Thyroid gland (tissue), 4 donors: Measurements from ENCODE around the gene ZNF502. TPM values are rescaled to one million over a fixed set of nuclear protein-coding genes. Genes with fewer than 3 reads are reported as not detected.

Source experiments
- DNase-seq, 2 donors: peaks; one replicate each; pipeline ENCODE4 v3.0.0-alpha.2; 2019
- H3K27ac ChIP-seq, 3 donors: fragments of 200-600 bp; sonication (generic); 1 replicate in 2 of 3; 2 replicates in 1 of 3; pipeline ENCODE4 v1.5.1; 2016 to 2019; ENCODE audit warnings: mild to moderate bottlenecking in 1 of 3, moderate library complexity in 1 of 3
- H3K27me3 ChIP-seq: fragments of 200-600 bp; sonication (generic); one replicate; pipeline ENCODE4 v1.5.1; 2019
- H3K36me3 ChIP-seq, 2 donors: fragments of 200-600 bp; sonication (generic); one replicate each; pipeline ENCODE4 v1.5.1; 2016 to 2019
- H3K4me1 ChIP-seq, 2 donors: fragments of 200-600 bp; sonication (generic); one replicate each; pipeline ENCODE4 v1.5.1; 2017 to 2019
- H3K4me3 ChIP-seq, 3 donors: fragments of 200-600 bp; sonication (generic); replicated peaks in 1 of 3; 1 replicate in 2 of 3; 2 replicates in 1 of 3; pipeline ENCODE4 v1.5.1; 2016; ENCODE audit warnings: mild to moderate bottlenecking in 1 of 3
- H3K9me3 ChIP-seq: fragments of 200-600 bp; sonication (generic); one replicate; pipeline ENCODE4 v1.5.1; 2017
- CTCF ChIP-seq, 6 experiments: fragments of 200-600 bp in 3 of 6; fragments of 450-650 bp in 3 of 6; sonication (generic) in 3 of 6; IDR thresholded peaks; one replicate each; pipeline ENCODE4 v1.5.1; 2016 to 2019; ENCODE audit warnings: antibody characterized with exemption in 6 of 6, mild to moderate bottlenecking in 2 of 6, inconsistent platforms in 1 of 6, moderate library complexity in 1 of 6
- POLR2A ChIP-seq, 2 donors: fragments of 450-650 bp; IDR thresholded peaks; one replicate each; pipeline ENCODE4 v1.6.1; 2017; ENCODE audit warnings: antibody characterized with exemption in 2 of 2, mild to moderate bottlenecking in 2 of 2, moderate library complexity in 1 of 2
- WGBS, 2 donors: methylation state at CpG; one replicate each; pipeline ENCODE4 v1.1.5; 2017; 5-methylcytosine and 5-hydroxymethylcytosine counted together
- intact Hi-C: fragments of 100-400 bp; cut with DNase I; formaldehyde crosslinking; loops from one replicate; pipeline ENCODE4 v1.15.1; 2023
- total RNA-seq, 4 donors: library from RNA; depleted of rRNA; stranded (reverse); fragments of >200 nt; gene quantifications; one replicate each; pipeline ENCODE4 v1.2.3, GENCODE V29; 2016

Gene ZNF502
- total RNA-seq, 4 donors from 2014 or later = 6.4 to 11.1 (median 8.2) TPM

- Histone ChIP-seq H3K4me1 (peaks cover 10 to 13% of the 10 kb centered on the region in 2 donors), H3K36me3 (no peaks in the 10 kb centered on the region), H3K4me3 (no peak overlapping the region), H3K27me3 (no peaks in the 10 kb centered on the region), H3K9me3 (no peaks in the 10 kb centered on the region), H3K27ac (no peak overlapping the region)
- intact Hi-C loops = no loop called here
- TF ChIP-seq CTCF (IDR thresholded peaks at IDR 0.05) (no peak), POLR2A (IDR thresholded peaks at IDR 0.05) (no peak)
- no peak for DNase-seq
Measured at GRCh38 chr3:44764248-44764647, 51.8 kb downstream of the ZNF502 start.

GRCh38 chr3:44771424-44772098 is 59.1 kb downstream of the ZNF502 start:
- intact Hi-C loops = no loop called here
- DNase-seq = no peak
- no peak for TF ChIP-seq CTCF (IDR thresholded peaks at IDR 0.05)
- TF ChIP-seq POLR2A (IDR thresholded peaks at IDR 0.05) = no peak
- Histone ChIP-seq H3K27ac (no peak overlapping the region), H3K9me3 (no peaks in the 10 kb centered on the region), H3K4me3 (no peak overlapping the region), H3K4me1 (no peaks in the 10 kb centered on the region), H3K36me3 (no peaks in the 10 kb centered on the region), H3K27me3 (no peaks in the 10 kb centered on the region)
- 95 to 99% methylated on average over 1 of the region's 1 CpG for WGBS, 2 donors

- 97 to 98% methylated on average over 1 of the region's 1 CpG for WGBS, 2 donors
- intact Hi-C loops = no loop called here
- Histone ChIP-seq H3K4me1 (no peaks in the 10 kb centered on the region), H3K4me3 (no peak overlapping the region), H3K27ac (no peak overlapping the region), H3K9me3 (no peaks in the 10 kb centered on the region), H3K27me3 (no peaks in the 10 kb centered on the region), H3K36me3 (no peaks in the 10 kb centered on the region)
- DNase-seq = no peak
- TF ChIP-seq CTCF (IDR thresholded peaks at IDR 0.05) = no peak
- TF ChIP-seq POLR2A (IDR thresholded peaks at IDR 0.05) = no peak
Measured at GRCh38 chr3:44772099-44772442, 59.6 kb downstream of the ZNF502 start.

Other genes with a start within 250 kb of the ZNF502 start
- 1 to 10 TPM; 9.0 to 9.9 (median 9.2) TPM for gene ZNF445, start 235.0 kb upstream of the ZNF502 start, total RNA-seq
- 10 to 100 TPM in 2 of 4 donors, 1 to 10 TPM in 2; 6.1 to 12.0 (median 10.0) TPM for gene ZKSCAN7, start 157.5 kb upstream of the ZNF502 start, total RNA-seq
- gene ZNF660, start 127.7 kb upstream of the ZNF502 start, total RNA-seq = 1 to 10 TPM; 2.8 to 9.2 (median 5.4) TPM
- 10 to 100 TPM; 17.4 to 39.2 (median 26.9) TPM for gene ZNF197, start 87.6 kb upstream of the ZNF502 start, total RNA-seq
- 10 to 100 TPM in 3 of 4 donors, 1 to 10 TPM in 1; 8.6 to 19.2 (median 12.5) TPM for gene ZNF35, start 63.9 kb upstream of the ZNF502 start, total RNA-seq
- gene ZNF501, start 17.0 kb downstream of the ZNF502 start, total RNA-seq = 10 to 100 TPM in 1 of 4 donors, 1 to 10 TPM in 3; 2.8 to 15.9 (median 4.6) TPM
- 10 to 100 TPM; 28.4 to 38.7 (median 30.4) TPM for gene KIAA1143, start 49.0 kb downstream of the ZNF502 start, total RNA-seq
- 1 to 10 TPM in 1 of 4 donors, under 1 TPM in 2, not detected in 1; 0.15 to 1.8 (median 0.33) TPM for gene KIF15, start 49.1 kb downstream of the ZNF502 start, total RNA-seq
- gene TMEM42, start 149.3 kb downstream of the ZNF502 start, total RNA-seq = 10 to 100 TPM; 12.2 to 48.6 (median 27.9) TPM
- gene TGM4, start 161.9 kb downstream of the ZNF502 start, total RNA-seq = under 1 TPM in 2 of 4 donors, not detected in 2; 0.13 to 0.33 TPM